Measurements from ENCODE around the gene IDUA. TPM values are rescaled to one million over a fixed set of nuclear protein-coding genes. Genes with fewer than 3 reads are reported as not detected.
"Not testable (repeated sequence)": the region's sequence is repeated elsewhere in the genome, so short reads cannot be mapped to it uniquely, and the experiment has no call there.

The IDUA gene
- total and polyA plus RNA-seq, 7 donors = 1.2 to 15.2 (median 7.3) TPM

GRCh38 chr4:971666-972500 lies 15.0 kb upstream of the IDUA start:
- H3K27ac ChIP-seq = no peak overlapping the region
- H3K4me3 ChIP-seq = peak overlapping the region; percentile 58 to 87 (median 82)
- H3K4me1 ChIP-seq = peaks cover 0 to 40% (median 36%) of the 10 kb centered on the region in 4 donors
- H3K27me3 ChIP-seq = peaks cover 0 to 17% (median 16%) of the 10 kb centered on the region in 3 donors
- H3K36me3 ChIP-seq = no peaks in the 10 kb centered on the region
- DNase-seq = no peak
- TF ChIP-seq POLR2AphosphoS5 (IDR thresholded peaks at IDR 0.05) = peak in 1 of 4 donors; percentile 23
- TF ChIP-seq CTCF (IDR thresholded peaks at IDR 0.05) = no peak
- TF ChIP-seq POLR2A (IDR thresholded peaks at IDR 0.05) = peak in 1 of 2 donors; percentile 49
- no peak for TF ChIP-seq EP300 (IDR thresholded peaks at IDR 0.05)
- intact Hi-C loops (cut with DNase I) = loop anchor here (2.0 kb wide), 2 partner anchors 37 to 39 kb away; partner anchors contain the start of genes GAK and TMEM175
- 12 to 56% methylated on average over 24 of the region's 24 CpGs for WGBS, 2 donors
- no peaks in the 10 kb centered on the region for H3K9me3 ChIP-seq

- peak overlapping the region; percentile 58 to 87 (median 82) for H3K4me3 ChIP-seq
- H3K27ac ChIP-seq = peak overlapping the region in 2 of 4 donors; percentile 50 to 57
- H3K27me3 ChIP-seq = peaks cover 0 to 13% (median 9%) of the 10 kb centered on the region in 3 donors
- TF ChIP-seq POLR2A (IDR thresholded peaks at IDR 0.05) (no peak), EP300 (IDR thresholded peaks at IDR 0.05) (no peak), POLR2AphosphoS5 (IDR thresholded peaks at IDR 0.05) (no peak), CTCF (IDR thresholded peaks at IDR 0.05) (no peak)
- H3K36me3 ChIP-seq = no peaks in the 10 kb centered on the region
- intact Hi-C loops (cut with DNase I) = loop anchor here (2.0 kb wide), 2 partner anchors 36 to 40 kb away; partner anchors contain the start of genes GAK and TMEM175
- no peaks in the 10 kb centered on the region for H3K9me3 ChIP-seq
- peaks cover 0 to 35% (median 31%) of the 10 kb centered on the region in 4 donors for H3K4me1 ChIP-seq
- no peak for DNase-seq
- 1% methylated on average over 65 of the region's 65 CpGs for WGBS, 2 donors
Measured at GRCh38 chr4:972651-973424, 14.0 kb upstream of the IDUA start.

- intact Hi-C loops (cut with DNase I) = loop anchor here (2.0 kb wide), 2 partner anchors 35 to 41 kb away; partner anchors contain the start of genes GAK and TMEM175
- H3K36me3 ChIP-seq = no peaks in the 10 kb centered on the region
- peaks cover 0 to 28% (median 25%) of the 10 kb centered on the region in 4 donors for H3K4me1 ChIP-seq
- peak; percentile 94 for DNase-seq
- no peak for TF ChIP-seq EP300 (IDR thresholded peaks at IDR 0.05)
- no peak for TF ChIP-seq CTCF (IDR thresholded peaks at IDR 0.05)
- no peak for TF ChIP-seq POLR2A (IDR thresholded peaks at IDR 0.05)
- no peak for TF ChIP-seq POLR2AphosphoS5 (IDR thresholded peaks at IDR 0.05)
- no peaks in the 10 kb centered on the region for H3K9me3 ChIP-seq
- H3K27ac ChIP-seq = peak within 1 kb of the TSS; percentile 8 to 57 (median 44)
- peaks cover 0 to 4% (median under 1%) of the 10 kb centered on the region in 3 donors for H3K27me3 ChIP-seq
- peak within 1 kb of the TSS; percentile 58 to 87 (median 82) for H3K4me3 ChIP-seq
- WGBS, 2 donors = 27 to 35% methylated on average over 123 of the region's 123 CpGs
Measured at GRCh38 chr4:973431-974397, 13.1 kb upstream of the IDUA start, which contains the start of gene DGKQ. TSS of gene DGKQ (minus strand) at chr4:973569. CDS start at chr4:973482, 87 bp downstream.

- DNase-seq = no peak
- TF ChIP-seq POLR2AphosphoS5 (IDR thresholded peaks at IDR 0.05) = no peak
- no peak for TF ChIP-seq EP300 (IDR thresholded peaks at IDR 0.05)
- TF ChIP-seq POLR2A (IDR thresholded peaks at IDR 0.05) = no peak
- no peak for TF ChIP-seq CTCF (IDR thresholded peaks at IDR 0.05)
- Histone ChIP-seq H3K27me3 (no peaks in the 10 kb centered on the region), H3K27ac (no peak overlapping the region), H3K4me3 (no peak overlapping the region), H3K4me1 (peaks cover 0 to 28% (median 25%) of the 10 kb centered on the region in 4 donors), H3K36me3 (no peaks in the 10 kb centered on the region), H3K9me3 (no peaks in the 10 kb centered on the region)
- intact Hi-C loops (cut with DNase I) = no loop called here
- 94 to 97% methylated on average over 9 of the region's 9 CpGs for WGBS, 2 donors
Measured at GRCh38 chr4:974668-975067, 12.2 kb upstream of the IDUA start.

GRCh38 chr4:976016-976415 lies 10.8 kb upstream of the IDUA start:
- H3K27ac ChIP-seq; DNase-seq; H3K27me3 ChIP-seq; H3K4me3 ChIP-seq; intact Hi-C loops (cut with DNase I); H3K36me3 ChIP-seq; H3K9me3 ChIP-seq: not testable (repeated sequence)
- WGBS, 2 donors = 97 to 98% methylated on average over 20 to 25 of the region's 25 CpGs
- peaks cover 0 to 28% (median 25%) of the 10 kb centered on the region in 4 donors for H3K4me1 ChIP-seq
